Calu3 (cell line): ENCODE data around the gene ESYT3. TPM values are rescaled to one million over a fixed set of nuclear protein-coding genes. Genes with fewer than 3 reads are reported as not detected.

ENCODE experiments used
- BruUV-seq: library from RNA; stranded (reverse); fragments of 400-500 nt; replicated peaks from 2 replicates; lab custom pipeline; 2021; lab: Mats Ljungman, UMichigan
- CTCF ChIA-PET: fragments of 300-600 bp; sonication (Branson Sonifier 250); formaldehyde crosslinking; loops from one replicate; lab custom pipeline; 2022; ENCODE audit warnings: antibody characterized with exemption; lab: Charles Lee
- DNase-seq: peaks from one replicate; pipeline ENCODE4 v3.0.0; 2022
- H3K27ac Mint-ChIP-seq: one replicate; pipeline ENCODE4 v1.8.0; 2022; ENCODE audit warnings: mixed read lengths; ENCODE audit not compliant: unreplicated experiment
- H3K27me3 Mint-ChIP-seq: one replicate; pipeline ENCODE4 v1.8.0; 2022; ENCODE audit warnings: mixed read lengths; ENCODE audit not compliant: unreplicated experiment
- H3K36me3 Mint-ChIP-seq: one replicate; pipeline ENCODE4 v1.8.0; 2022; ENCODE audit warnings: mild to moderate bottlenecking, moderate library complexity, mixed read lengths; ENCODE audit not compliant: insufficient read depth, unreplicated experiment
- H3K4me1 Mint-ChIP-seq: one replicate; pipeline ENCODE4 v1.8.0; 2022; ENCODE audit warnings: mild to moderate bottlenecking, low read depth, mixed read lengths; ENCODE audit not compliant: unreplicated experiment
- H3K4me3 Mint-ChIP-seq: one replicate; pipeline ENCODE4 v1.8.0; 2022; ENCODE audit warnings: mild to moderate bottlenecking, low read depth, moderate library complexity, mixed read lengths; ENCODE audit not compliant: unreplicated experiment
- H3K9me3 Mint-ChIP-seq: one replicate; pipeline ENCODE4 v1.8.0; 2022; ENCODE audit warnings: low read depth, mixed read lengths; ENCODE audit not compliant: unreplicated experiment
- intact Hi-C: fragments of 100-400 bp; cut with micrococcal nuclease; formaldehyde crosslinking; loops from one replicate; pipeline ENCODE4 v1.10.0; 2022; ENCODE audit not compliant: unreplicated experiment
- total RNA-seq: library from RNA; stranded (reverse); gene quantifications from 2 replicates; pipeline ENCODE4 v1.2.3, GENCODE V29; 2022
- TF ChIP-seq, protein P1 (sequence below): fragments of 200-600 bp; IDR thresholded peaks from one replicate; pipeline ENCODE4 v1.8.0; 2022; ENCODE audit warnings: antibody characterized with exemption; ENCODE audit not compliant: unreplicated experiment

ESYT3 gene
- total RNA-seq, 1 experiment from 2014 or later: 3.5 TPM

DNA sequence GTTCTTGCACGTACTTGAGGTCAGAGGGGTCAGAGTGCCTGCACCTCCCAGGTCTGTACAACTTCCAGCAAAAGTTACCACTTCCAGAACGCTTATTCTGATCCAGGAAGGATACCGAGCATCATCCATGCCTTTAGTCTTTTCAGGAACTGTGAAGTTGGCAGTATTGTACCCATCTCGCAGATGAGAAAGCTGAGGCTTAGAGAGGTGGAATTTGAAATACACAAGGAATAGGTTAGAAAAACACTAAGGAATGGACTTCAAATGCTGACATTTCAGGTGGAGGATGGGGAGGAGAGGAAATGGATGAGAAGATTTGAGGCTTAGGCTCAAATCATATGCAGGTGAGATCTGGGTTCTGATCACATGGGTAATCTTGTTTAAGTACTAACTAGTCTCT, 11.2 kb downstream of the ESYT3 start:
- no peaks in the 10 kb centered on the region for H3K9me3 Mint-ChIP-seq
- H3K36me3 Mint-ChIP-seq: no peaks in the 10 kb centered on the region
- no peaks in the 10 kb centered on the region for H3K27me3 Mint-ChIP-seq
- intact Hi-C loops: no loop called here
- TF ChIP-seq, protein P1, sequence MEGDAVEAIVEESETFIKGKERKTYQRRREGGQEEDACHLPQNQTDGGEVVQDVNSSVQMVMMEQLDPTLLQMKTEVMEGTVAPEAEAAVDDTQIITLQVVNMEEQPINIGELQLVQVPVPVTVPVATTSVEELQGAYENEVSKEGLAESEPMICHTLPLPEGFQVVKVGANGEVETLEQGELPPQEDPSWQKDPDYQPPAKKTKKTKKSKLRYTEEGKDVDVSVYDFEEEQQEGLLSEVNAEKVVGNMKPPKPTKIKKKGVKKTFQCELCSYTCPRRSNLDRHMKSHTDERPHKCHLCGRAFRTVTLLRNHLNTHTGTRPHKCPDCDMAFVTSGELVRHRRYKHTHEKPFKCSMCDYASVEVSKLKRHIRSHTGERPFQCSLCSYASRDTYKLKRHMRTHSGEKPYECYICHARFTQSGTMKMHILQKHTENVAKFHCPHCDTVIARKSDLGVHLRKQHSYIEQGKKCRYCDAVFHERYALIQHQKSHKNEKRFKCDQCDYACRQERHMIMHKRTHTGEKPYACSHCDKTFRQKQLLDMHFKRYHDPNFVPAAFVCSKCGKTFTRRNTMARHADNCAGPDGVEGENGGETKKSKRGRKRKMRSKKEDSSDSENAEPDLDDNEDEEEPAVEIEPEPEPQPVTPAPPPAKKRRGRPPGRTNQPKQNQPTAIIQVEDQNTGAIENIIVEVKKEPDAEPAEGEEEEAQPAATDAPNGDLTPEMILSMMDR: no peak
- no peak overlapping the region for H3K4me3 Mint-ChIP-seq
- CTCF ChIA-PET: interaction anchor here (1.2 to 1.5 kb wide), 2 partner anchors 11 to 15 kb away, joined by 3 to 6 read pairs; partner anchors contain the start of gene ESYT3
- H3K4me1 Mint-ChIP-seq: no peaks in the 10 kb centered on the region
- DNase-seq: no peak
- H3K27ac Mint-ChIP-seq: no peak overlapping the region
- BruUV-seq: no TSS peak

DNA sequence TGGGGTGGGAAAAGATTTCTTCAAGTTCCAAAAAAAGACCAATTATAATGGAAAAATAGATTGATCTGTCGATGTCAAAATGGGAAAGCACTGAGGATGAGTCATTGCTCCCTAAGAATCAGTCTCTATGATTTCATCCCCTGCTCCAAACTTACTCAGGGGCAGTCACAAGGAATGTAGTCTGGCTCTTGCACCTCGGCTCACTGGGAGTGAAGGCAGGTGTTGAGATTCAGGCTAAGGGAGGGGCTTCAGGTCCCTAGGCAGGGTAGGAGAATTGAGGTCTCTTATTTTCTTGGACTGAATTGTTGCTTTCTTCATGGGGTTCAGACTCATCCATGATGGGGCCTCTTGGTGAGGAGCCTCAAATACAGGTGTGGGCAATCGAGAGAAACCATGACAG, 14.2 kb downstream of the ESYT3 start:
- H3K4me3 Mint-ChIP-seq: no peak overlapping the region
- no peaks in the 10 kb centered on the region for H3K36me3 Mint-ChIP-seq
- H3K27ac Mint-ChIP-seq: no peak overlapping the region
- DNase-seq: no peak
- H3K9me3 Mint-ChIP-seq: no peaks in the 10 kb centered on the region
- intact Hi-C loops: no loop called here
- no TSS peak for BruUV-seq
- CTCF ChIA-PET: interaction anchor here (1.1 kb wide), 1 partner anchor 13 kb away, joined by 3 read pairs; no protein-coding TSS in a partner anchor
- no peaks in the 10 kb centered on the region for H3K4me1 Mint-ChIP-seq
- no peaks in the 10 kb centered on the region for H3K27me3 Mint-ChIP-seq
- TF ChIP-seq, protein P1: no peak

DNA sequence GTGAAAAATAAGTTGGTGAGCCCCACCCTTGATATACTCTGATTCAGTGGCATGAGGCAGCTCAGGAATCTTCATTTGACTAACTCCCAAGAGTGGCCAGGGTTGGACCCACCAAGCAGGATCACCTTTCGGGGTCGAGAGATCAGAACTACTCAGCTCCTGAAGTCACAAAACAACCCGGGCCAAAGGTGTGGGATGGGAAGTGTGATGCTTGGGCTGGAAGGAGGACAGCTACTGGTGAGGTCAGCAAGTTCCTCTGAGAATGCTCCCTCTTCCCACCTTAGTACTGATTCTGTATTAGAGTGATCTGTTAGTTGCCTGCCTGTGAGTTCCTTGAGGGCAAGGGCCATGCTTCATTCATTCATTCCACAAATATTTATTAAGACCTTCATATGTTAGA, 15.1 kb downstream of the ESYT3 start:
- H3K27ac Mint-ChIP-seq: no peak overlapping the region
- CTCF ChIA-PET: interaction anchor here (1.1 to 1.3 kb wide), 2 partner anchors 12 to 32 kb away, joined by 3 read pairs; no protein-coding TSS in a partner anchor
- H3K36me3 Mint-ChIP-seq: no peaks in the 10 kb centered on the region
- H3K4me3 Mint-ChIP-seq: no peak overlapping the region
- no peaks in the 10 kb centered on the region for H3K4me1 Mint-ChIP-seq
- BruUV-seq: no TSS peak
- TF ChIP-seq, protein P1: no peak
- no peaks in the 10 kb centered on the region for H3K9me3 Mint-ChIP-seq
- no peak for DNase-seq
- no peaks in the 10 kb centered on the region for H3K27me3 Mint-ChIP-seq
- intact Hi-C loops: no loop called here

DNA sequence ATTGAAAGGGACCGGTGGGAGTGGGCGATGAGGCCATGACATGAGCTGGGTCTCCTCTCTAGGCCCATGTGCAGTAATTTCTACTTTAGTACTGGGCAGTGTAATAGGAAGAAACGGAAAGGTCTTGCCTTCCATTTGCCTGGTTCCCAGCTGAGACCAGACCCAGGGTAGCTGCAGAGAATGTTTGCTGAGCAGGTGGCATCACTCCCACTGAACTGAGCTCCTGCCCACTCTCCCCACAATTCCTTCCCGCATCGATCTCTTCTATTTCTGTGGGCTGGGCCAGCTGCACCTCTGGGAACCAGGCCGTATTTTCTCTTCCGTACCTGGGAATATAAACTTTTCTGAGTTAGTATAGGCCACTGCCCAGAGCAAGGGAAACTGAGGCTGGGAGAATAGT, 15.8 kb downstream of the ESYT3 start:
- no peak for DNase-seq
- CTCF ChIA-PET: interaction anchor here (0.6 to 1.9 kb wide), 3 partner anchors 16 to 502 kb away, joined by 3 to 9 read pairs (median 3); partner anchors contain the start of gene ESYT3
- no TSS peak for BruUV-seq
- intact Hi-C loops: no loop called here
- TF ChIP-seq, protein P1: no peak
- no peaks in the 10 kb centered on the region for H3K9me3 Mint-ChIP-seq
- H3K4me1 Mint-ChIP-seq: no peaks in the 10 kb centered on the region
- H3K27ac Mint-ChIP-seq: no peak overlapping the region
- no peaks in the 10 kb centered on the region for H3K36me3 Mint-ChIP-seq
- no peak overlapping the region for H3K4me3 Mint-ChIP-seq
- H3K27me3 Mint-ChIP-seq: no peaks in the 10 kb centered on the region
